H9 (cell line): ENCODE measurements around the gene HTRA3. TPM values are rescaled to one million over a fixed set of nuclear protein-coding genes. Genes with fewer than 3 reads are reported as not detected.

Source experiments
- DNase-seq: peaks from one replicate; pipeline ENCODE4 v3.0.0-alpha.2; 2017
- H2AFZ ChIP-seq: one replicate; pipeline ENCODE4 v1.6.1; 2013; ENCODE audit warnings: mild to moderate bottlenecking, low read length, control low read depth, moderate library complexity
- H2AK5ac ChIP-seq: 2 replicates; pipeline ENCODE4 v1.6.1; 2013; ENCODE audit warnings: low read length, control low read depth, mixed read lengths; ENCODE audit not compliant: insufficient read length
- H2BK120ac ChIP-seq: one replicate; pipeline ENCODE4 v1.6.1; 2013; ENCODE audit warnings: low read depth, mild to moderate bottlenecking, low read length, control low read depth, inconsistent platforms; ENCODE audit not compliant: poor library complexity, severe bottlenecking
- H2BK12ac ChIP-seq: 2 replicates; pipeline ENCODE4 v1.6.1; 2013; ENCODE audit warnings: low read length, control low read depth, mixed read lengths, low read depth; ENCODE audit not compliant: insufficient read length
- H2BK15ac ChIP-seq: 2 replicates; pipeline ENCODE4 v1.6.1; 2013; ENCODE audit warnings: low read depth, low read length, control low read depth
- H2BK20ac ChIP-seq: one replicate; pipeline ENCODE4 v1.6.1; 2013; ENCODE audit warnings: low read depth, mild to moderate bottlenecking, low read length, control low read depth, inconsistent platforms; ENCODE audit not compliant: poor library complexity, severe bottlenecking
- H2BK5ac ChIP-seq: 2 replicates; pipeline ENCODE4 v1.6.1; 2013; ENCODE audit warnings: low read length, control low read depth, mixed read lengths; ENCODE audit not compliant: insufficient read length
- H3K14ac ChIP-seq: 2 replicates; pipeline ENCODE4 v1.6.1; 2013; ENCODE audit warnings: low read length, control low read depth; ENCODE audit not compliant: insufficient read depth
- H3K18ac ChIP-seq: 2 replicates; pipeline ENCODE4 v1.6.1; 2013; ENCODE audit warnings: low read depth, mild to moderate bottlenecking, mixed read lengths, low read length, control low read depth; ENCODE audit not compliant: insufficient read length
- H3K23ac ChIP-seq: 2 replicates; pipeline ENCODE4 v1.6.1; 2013; ENCODE audit warnings: low read length, control low read depth, mixed read lengths, low read depth; ENCODE audit not compliant: insufficient read length
- H3K23me2 ChIP-seq: 2 replicates; pipeline ENCODE4 v1.6.1; 2013; ENCODE audit warnings: low read depth, mild to moderate bottlenecking, mixed read lengths, low read length, control low read depth; ENCODE audit not compliant: insufficient read length, poor library complexity, severe bottlenecking
- H3K27ac ChIP-seq: 2 replicates; pipeline ENCODE4 v1.5.1; 2013; ENCODE audit warnings: low read length, control low read depth, mixed read lengths, low read depth; ENCODE audit not compliant: insufficient read length
- H3K27me3 ChIP-seq: 2 replicates; pipeline ENCODE4 v1.6.1; 2013; ENCODE audit warnings: low read length, control low read depth, inconsistent platforms; ENCODE audit not compliant: insufficient read depth
- H3K4ac ChIP-seq: 2 replicates; pipeline ENCODE4 v1.6.1; 2013; ENCODE audit warnings: low read depth, mild to moderate bottlenecking, control low read depth, inconsistent platforms, low read length, moderate library complexity
- H3K4me1 ChIP-seq: 2 replicates; pipeline ENCODE4 v1.6.1; 2013; ENCODE audit warnings: low read length, control low read depth, inconsistent platforms; ENCODE audit not compliant: insufficient read depth
- H3K4me2 ChIP-seq: 2 replicates; pipeline ENCODE4 v1.6.1; 2013; ENCODE audit warnings: low read length, control low read depth, mixed read lengths; ENCODE audit not compliant: insufficient read length, insufficient read depth
- H3K56ac ChIP-seq: 2 replicates; pipeline ENCODE4 v1.6.1; 2013; ENCODE audit warnings: low read depth, mild to moderate bottlenecking, mixed read lengths, low read length, control low read depth; ENCODE audit not compliant: insufficient read length
- H3K79me1 ChIP-seq: 2 replicates; pipeline ENCODE4 v1.6.1; 2013; ENCODE audit warnings: low read depth, mild to moderate bottlenecking, moderate library complexity, low read length, control low read depth, inconsistent platforms; ENCODE audit not compliant: insufficient read depth, poor library complexity, severe bottlenecking
- H3K79me2 ChIP-seq: 2 replicates; pipeline ENCODE4 v1.6.1; 2013; ENCODE audit warnings: low read length, control low read depth, inconsistent platforms; ENCODE audit not compliant: insufficient read depth
- H3K9ac ChIP-seq: 2 replicates; pipeline ENCODE4 v1.6.1; 2013; ENCODE audit warnings: low read length, control low read depth, mixed read lengths; ENCODE audit not compliant: insufficient read length; ENCODE audit errors: extremely low read depth
- H3K9me3 ChIP-seq: one replicate; pipeline ENCODE4 v1.6.1; 2013; ENCODE audit warnings: low read depth, low read length, inconsistent platforms; ENCODE audit not compliant: control insufficient read depth
- H3T11ph ChIP-seq: one replicate; pipeline ENCODE4 v1.6.1; 2013; ENCODE audit warnings: mild to moderate bottlenecking, low read length, control low read depth, inconsistent platforms
- H4K20me1 ChIP-seq: one replicate; pipeline ENCODE4 v1.6.1; 2013; ENCODE audit not compliant: control insufficient read depth, insufficient read length, insufficient read depth
- H4K5ac ChIP-seq: 2 replicates; pipeline ENCODE4 v1.6.1; 2013; ENCODE audit warnings: low read depth, mild to moderate bottlenecking, mixed read lengths, low read length, control low read depth; ENCODE audit not compliant: insufficient read length
- H4K8ac ChIP-seq: replicated peaks from 2 replicates; pipeline ENCODE4 v1.6.1; 2013; ENCODE audit warnings: low read length, control low read depth, mixed read lengths, low read depth; ENCODE audit not compliant: insufficient read length
- H4K91ac ChIP-seq: 2 replicates; pipeline ENCODE4 v1.6.1; 2013; ENCODE audit warnings: low read depth, mild to moderate bottlenecking, moderate library complexity, mixed read lengths, low read length, control low read depth; ENCODE audit not compliant: insufficient read length
- H3K27ac Mint-ChIP-seq, 3 experiments: 2 replicates in 2 of 3; 3 replicates in 1 of 3; pipeline ENCODE4 v1.8.0; 2020 to 2021; ENCODE audit warnings: mixed read lengths in 3 of 3, mild to moderate bottlenecking in 1 of 3, moderate library complexity in 1 of 3
- H3K27me3 Mint-ChIP-seq: 2 replicates; pipeline ENCODE4 v1.8.0; 2021; ENCODE audit warnings: low read depth, mild to moderate bottlenecking, moderate library complexity, mixed read lengths
- H3K36me3 Mint-ChIP-seq, 3 experiments: 2 replicates in 2 of 3; 3 replicates in 1 of 3; pipeline ENCODE4 v1.8.0; 2020 to 2021; ENCODE audit warnings: low read depth in 3 of 3, mixed read lengths in 3 of 3; ENCODE audit not compliant: insufficient read depth in 1 of 3
- H3K4me1 Mint-ChIP-seq, 2 experiments: 2 replicates each; pipeline ENCODE4 v1.8.0; 2020; ENCODE audit warnings: mixed read lengths in 2 of 2
- H3K4me3 Mint-ChIP-seq, 2 experiments: 2 replicates in 1 of 2; 3 replicates in 1 of 2; pipeline ENCODE4 v1.8.0; 2020 to 2021; ENCODE audit warnings: mild to moderate bottlenecking in 2 of 2, mixed read lengths in 2 of 2, moderate library complexity in 1 of 2
- H3K9me3 Mint-ChIP-seq, 2 experiments: 2 replicates in 1 of 2; 3 replicates in 1 of 2; pipeline ENCODE4 v1.8.0; 2020; ENCODE audit warnings: mild to moderate bottlenecking in 2 of 2, mixed read lengths in 2 of 2, moderate library complexity in 1 of 2
- CTCF ChIP-seq: fragments of 200-600 bp; sonication (generic); conservative IDR thresholded peaks from 3 replicates; pipeline ENCODE4 v1.8.0; 2021; ENCODE audit warnings: antibody characterized with exemption, mild to moderate bottlenecking
- WGBS: extraction: QIAGEN DNeasy Blood & Tissue Kit; methylation state at CpG from one replicate; pipeline ENCODE4 v1.1.7; 2013; ENCODE audit warnings: missing lambda C conversion rate, low lambda C conversion rate, mixed read lengths; ENCODE audit not compliant: insufficient read length; ENCODE audit errors: extremely low coverage; 5-methylcytosine and 5-hydroxymethylcytosine counted together
- total RNA-seq: library from RNA; stranded (reverse); gene quantifications from 2 replicates; pipeline ENCODE4 v1.2.1, GENCODE V29; 2021

HTRA3 gene
- total RNA-seq, 1 experiment from 2014 or later: 3.0 TPM

GRCh38 chr4:8252301-8253173, 17.0 kb upstream of the HTRA3 start:
- no peak overlapping the region for H3K27ac ChIP-seq
- no peak overlapping the region for H2AK5ac ChIP-seq
- no peak overlapping the region for H3K56ac ChIP-seq
- no peak overlapping the region for H2BK20ac ChIP-seq
- H3K9me3 ChIP-seq: no peaks in the 10 kb centered on the region
- no peaks in the 10 kb centered on the region for H3K79me1 ChIP-seq
- H2BK120ac ChIP-seq: no peak overlapping the region
- no peak overlapping the region for H3K9ac ChIP-seq
- DNase-seq: no peak
- H3K27me3 Mint-ChIP-seq: peaks cover 2% of the 10 kb centered on the region; the same call in 1 of the 2 replicates
- H3K27me3 ChIP-seq: no peaks in the 10 kb centered on the region
- H3K9me3 Mint-ChIP-seq: peaks cover 0 to 8% of the 10 kb centered on the region in 2 experiments; a peak in 2 of 5 replicates
- no peaks in the 10 kb centered on the region for H3K79me2 ChIP-seq
- no peak overlapping the region for H3K27ac Mint-ChIP-seq
- H2BK5ac ChIP-seq: no peak overlapping the region
- no peaks in the 10 kb centered on the region for H3K23me2 ChIP-seq
- no peak overlapping the region; the same call in 1 of the 2 replicates for H3K14ac ChIP-seq
- no peak overlapping the region for H2BK15ac ChIP-seq
- WGBS: no CpG with 5 or more reads among the region's 23 CpGs
- H4K20me1 ChIP-seq: no peaks in the 10 kb centered on the region
- no peak overlapping the region for H4K8ac ChIP-seq
- no peak overlapping the region for H3K4ac ChIP-seq
- no peak overlapping the region for H4K91ac ChIP-seq
- TF ChIP-seq CTCF: no peak
- H3T11ph ChIP-seq: no peak overlapping the region
- H3K4me3 Mint-ChIP-seq: no peak overlapping the region
- H3K4me1 ChIP-seq: no peaks in the 10 kb centered on the region
- no peak overlapping the region for H2BK12ac ChIP-seq
- H3K4me1 Mint-ChIP-seq: 0 out of 4 replicates have a peak, but pooled peaks cover 0 to 3% of the 10 kb centered on the region in 2 experiments
- no peak overlapping the region for H4K5ac ChIP-seq
- no peak overlapping the region for H3K4me2 ChIP-seq
- H2AFZ ChIP-seq: no peak overlapping the region
- no peak overlapping the region for H3K18ac ChIP-seq
- no peak overlapping the region for H3K23ac ChIP-seq
- H3K36me3 Mint-ChIP-seq: no peaks in the 10 kb centered on the region; a peak in 1 of 7 replicates
